Activated effector memory CD4-positive, alpha-beta T cell treated with anti-CD3 and anti-CD28 coated beads, Interleukin-2, amount 50 U/mL, for 16 hours (primary cell): Measurements from ENCODE around the gene GALR3.

Experiments used
- DNase-seq: peaks from one replicate; pipeline ENCODE4 v3.0.0-alpha.2; 2020

GALR3 gene

DNA sequence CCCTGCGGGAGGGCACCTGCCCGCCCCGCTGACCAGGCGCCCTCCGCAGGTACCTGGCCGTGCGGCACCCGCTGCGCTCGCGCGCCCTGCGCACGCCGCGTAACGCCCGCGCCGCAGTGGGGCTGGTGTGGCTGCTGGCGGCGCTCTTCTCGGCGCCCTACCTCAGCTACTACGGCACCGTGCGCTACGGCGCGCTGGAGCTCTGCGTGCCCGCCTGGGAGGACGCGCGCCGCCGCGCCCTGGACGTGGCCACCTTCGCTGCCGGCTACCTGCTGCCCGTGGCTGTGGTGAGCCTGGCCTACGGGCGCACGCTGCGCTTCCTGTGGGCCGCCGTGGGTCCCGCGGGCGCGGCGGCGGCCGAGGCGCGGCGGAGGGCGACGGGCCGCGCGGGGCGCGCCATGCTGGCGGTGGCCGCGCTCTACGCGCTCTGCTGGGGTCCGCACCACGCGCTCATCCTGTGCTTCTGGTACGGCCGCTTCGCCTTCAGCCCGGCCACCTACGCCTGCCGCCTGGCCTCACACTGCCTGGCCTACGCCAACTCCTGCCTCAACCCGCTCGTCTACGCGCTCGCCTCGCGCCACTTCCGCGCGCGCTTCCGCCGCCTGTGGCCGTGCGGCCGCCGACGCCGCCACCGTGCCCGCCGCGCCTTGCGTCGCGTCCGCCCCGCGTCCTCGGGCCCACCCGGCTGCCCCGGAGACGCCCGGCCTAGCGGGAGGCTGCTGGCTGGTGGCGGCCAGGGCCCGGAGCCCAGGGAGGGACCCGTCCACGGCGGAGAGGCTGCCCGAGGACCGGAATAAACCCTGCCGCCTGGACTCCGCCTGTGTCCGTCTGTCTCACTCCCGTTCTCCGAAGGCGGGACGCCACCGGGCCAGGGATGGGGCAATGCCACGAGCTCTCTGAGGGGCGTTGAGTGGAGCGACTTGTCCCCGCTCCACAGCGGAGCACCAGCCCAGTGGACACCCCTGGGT lies 1.8 kb downstream of the GALR3 start:
- no peak for DNase-seq

- no peak for DNase-seq
Observed at GRCh38 chr22:37827056-37827455, 3.9 kb downstream of the GALR3 start.

- no peak for DNase-seq
Observed at GRCh38 chr22:37830093-37830842, 7.1 kb downstream of the GALR3 start.

DNA sequence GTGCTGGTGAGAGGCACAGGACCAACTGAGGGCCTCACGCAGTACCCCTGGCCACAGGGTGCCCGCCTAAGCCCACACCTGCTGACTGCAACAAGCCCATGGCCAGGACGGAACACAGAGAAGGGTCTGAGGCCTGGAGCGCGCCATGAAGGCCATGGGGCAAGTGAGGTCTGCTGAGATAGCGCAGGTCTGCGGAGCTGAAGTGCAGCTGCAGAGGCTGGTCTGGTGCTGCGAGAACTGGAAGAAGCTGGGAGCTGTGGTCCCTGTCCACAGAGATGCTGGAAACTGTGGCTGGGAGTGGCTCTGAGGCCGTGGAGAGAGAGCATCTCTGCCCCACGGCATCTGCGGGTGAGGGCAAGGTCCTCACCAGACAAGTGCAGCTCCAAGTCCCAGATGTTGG lies 8.3 kb downstream of the GALR3 start:
- no peak for DNase-seq

DNA sequence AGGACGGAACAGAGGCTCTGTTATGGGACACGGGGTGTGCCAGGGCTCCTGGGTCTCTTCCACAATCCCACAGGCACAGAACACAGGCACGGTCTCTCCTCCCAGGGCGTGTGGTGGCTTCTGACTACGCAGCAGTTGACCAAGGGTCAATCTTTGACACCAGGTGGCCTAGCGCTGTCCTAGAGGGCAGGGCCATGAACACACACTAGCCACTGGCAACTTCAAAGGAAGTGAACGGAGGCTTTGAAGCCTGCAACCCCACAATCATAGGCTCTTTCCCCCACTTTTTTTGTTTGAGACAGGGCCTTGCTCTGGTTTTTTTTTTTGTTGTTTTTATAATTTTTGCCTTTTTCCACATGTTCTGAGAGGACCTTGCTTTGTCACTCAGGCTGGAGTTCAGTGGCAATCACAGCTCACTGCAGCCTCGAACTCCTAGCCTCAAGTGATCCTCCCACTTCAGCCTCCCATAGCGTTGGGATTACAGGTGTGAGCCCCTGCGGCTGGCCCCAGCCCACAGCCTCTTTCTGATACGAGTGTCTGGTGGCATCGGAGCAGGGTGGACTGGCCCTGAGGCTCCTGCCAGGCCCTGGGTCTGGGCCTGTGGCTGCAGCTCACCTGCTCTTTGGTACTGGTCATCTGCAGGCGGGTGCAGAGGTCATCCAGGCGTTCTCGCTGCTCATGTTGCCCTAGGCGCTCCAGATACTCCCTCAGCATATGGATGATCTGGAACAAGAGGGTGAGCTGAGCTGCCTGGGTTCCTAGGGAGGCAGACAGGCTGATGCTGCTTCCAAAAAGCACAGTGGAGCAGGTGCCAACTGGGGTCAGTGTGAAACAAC lies 9.1 kb downstream of the GALR3 start:
- no peak for DNase-seq

- DNase-seq, result no peak
Observed at GRCh38 chr22:37842015-37842793, 19.0 kb downstream of the GALR3 start.

GRCh38 chr22:37843741-37844089 lies 20.5 kb downstream of the GALR3 start:
- peak; percentile 86 for DNase-seq

GRCh38 chr22:37844904-37845329 lies 21.7 kb downstream of the GALR3 start:
- no peak for DNase-seq

DNA sequence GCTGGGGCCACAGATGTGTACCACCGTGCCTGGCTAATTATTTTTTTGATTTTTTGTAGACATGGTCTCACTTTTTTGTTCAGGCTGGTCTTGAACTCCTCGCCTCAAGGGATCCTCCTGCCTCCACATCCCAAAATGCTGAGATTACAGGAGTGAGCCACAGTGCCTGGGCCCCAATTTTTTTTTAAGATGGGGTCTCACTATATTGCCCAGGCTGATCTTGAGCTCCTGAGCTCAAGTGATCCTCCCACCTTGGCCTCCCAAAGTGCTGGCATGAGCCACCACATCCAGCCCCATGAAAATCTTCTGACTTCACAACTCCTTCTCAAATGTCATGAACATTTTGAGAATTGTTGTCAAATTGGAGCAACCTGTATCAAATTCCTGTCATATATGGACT lies 23.3 kb downstream of the GALR3 start:
- DNase-seq, result no peak

GRCh38 chr22:37848587-37849088 lies 25.5 kb downstream of the GALR3 start:
- DNase-seq, result peak; percentile 67

- DNase-seq, result peak; percentile 97
Observed at GRCh38 chr22:37849089-37849751, 26.0 kb downstream of the GALR3 start, which contains the start of gene EIF3L. EIF3L (plus strand) TSS chr22:37849419; CDS start chr22:37849450, 31 bp downstream.

GRCh38 chr22:37850801-37851200 lies 27.6 kb downstream of the GALR3 start:
- DNase-seq, result no peak

DNA sequence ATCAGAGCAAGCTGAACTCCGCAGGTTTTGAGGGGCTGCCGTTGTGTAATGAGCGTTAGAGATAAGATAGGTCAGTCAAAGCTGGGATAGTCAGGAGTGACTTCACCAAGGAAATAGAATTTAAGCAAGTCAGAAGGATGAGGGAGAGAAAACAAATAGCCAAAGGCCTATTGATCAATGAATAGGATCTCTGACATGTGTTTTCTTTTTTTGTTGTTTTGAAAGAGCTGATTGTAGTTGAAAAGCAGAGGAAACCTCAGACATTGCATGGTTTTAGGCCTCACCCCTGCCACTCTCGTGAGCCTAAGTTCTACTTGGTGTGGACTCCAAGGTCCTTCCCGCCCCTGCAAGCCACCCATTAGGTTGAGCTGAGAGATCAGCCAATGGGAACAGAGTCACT lies 29.2 kb downstream of the GALR3 start:
- no peak for DNase-seq

DNA sequence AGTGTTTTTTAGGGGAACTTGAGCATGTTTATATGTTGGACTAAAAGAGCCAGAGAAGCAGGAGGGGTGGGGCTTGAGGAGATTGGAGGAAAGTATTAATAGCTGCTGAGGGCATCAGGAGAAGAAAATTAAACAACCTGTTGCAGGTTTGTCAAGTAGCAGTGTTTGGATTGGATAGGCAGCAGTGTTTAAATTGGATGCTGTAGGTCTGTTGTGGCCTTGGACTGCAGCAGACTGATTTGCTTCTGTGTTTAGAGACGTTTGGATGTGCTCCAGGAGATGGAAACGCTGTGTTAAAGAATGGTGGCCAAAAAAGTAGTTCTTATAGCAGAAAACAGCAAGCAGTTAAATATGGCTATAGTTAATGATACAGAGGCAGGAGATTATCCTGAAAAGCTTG lies 31.8 kb downstream of the GALR3 start:
- no peak for DNase-seq

GRCh38 chr22:37855462-37855861 lies 32.3 kb downstream of the GALR3 start:
- no peak for DNase-seq

DNA sequence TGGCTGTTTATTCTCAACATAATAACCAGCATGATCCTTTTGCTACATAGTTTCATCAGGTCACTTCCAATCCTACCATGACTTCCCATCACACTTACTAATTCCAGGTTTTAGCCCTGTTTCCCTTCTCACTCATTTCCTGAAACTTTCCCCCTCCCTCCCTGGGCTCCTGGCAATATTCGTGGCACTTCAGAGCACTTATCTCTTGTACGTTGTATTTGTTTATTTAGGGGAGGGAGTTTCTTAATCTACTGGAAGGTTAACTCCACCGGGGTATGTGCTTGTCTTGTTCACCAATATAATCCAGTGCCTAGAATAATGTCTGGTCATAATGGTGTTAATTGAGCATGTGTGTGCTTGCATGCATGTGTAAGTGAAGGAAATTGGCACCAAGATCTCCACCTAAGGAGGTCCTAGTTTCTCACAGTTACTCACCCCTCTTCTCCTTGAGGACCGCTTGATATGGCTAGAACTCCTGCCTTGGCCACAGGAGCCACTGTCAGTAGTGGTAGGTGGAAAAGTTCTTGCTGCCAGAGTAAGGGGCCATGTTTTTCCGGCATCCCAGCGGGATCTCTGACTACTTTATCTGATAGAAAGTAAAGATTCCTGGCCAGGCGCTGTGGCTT lies 37.7 kb downstream of the GALR3 start:
- no peak for DNase-seq

GRCh38 chr22:37862570-37863325 lies 39.6 kb downstream of the GALR3 start:
- DNase-seq, result no peak

DNA sequence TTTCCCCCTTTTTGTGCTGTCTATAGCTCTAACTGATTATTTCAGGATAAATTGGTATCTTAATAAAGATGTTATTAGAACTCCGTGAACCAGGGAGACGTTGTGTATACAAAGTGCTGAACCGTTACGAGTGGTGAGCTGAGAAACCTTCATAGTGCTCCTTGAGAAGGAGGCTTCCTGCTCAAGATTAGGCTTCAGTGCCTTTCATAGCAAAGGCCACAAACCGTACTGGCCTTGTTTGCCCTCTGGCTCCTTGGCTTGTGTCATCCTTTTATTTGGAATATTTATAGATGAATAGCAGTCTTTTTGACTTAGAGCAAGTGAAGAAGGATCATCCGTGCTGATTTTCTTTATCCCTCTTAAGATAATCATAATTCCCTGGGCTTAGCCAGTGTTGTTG lies 42.3 kb downstream of the GALR3 start:
- no peak for DNase-seq

DNA sequence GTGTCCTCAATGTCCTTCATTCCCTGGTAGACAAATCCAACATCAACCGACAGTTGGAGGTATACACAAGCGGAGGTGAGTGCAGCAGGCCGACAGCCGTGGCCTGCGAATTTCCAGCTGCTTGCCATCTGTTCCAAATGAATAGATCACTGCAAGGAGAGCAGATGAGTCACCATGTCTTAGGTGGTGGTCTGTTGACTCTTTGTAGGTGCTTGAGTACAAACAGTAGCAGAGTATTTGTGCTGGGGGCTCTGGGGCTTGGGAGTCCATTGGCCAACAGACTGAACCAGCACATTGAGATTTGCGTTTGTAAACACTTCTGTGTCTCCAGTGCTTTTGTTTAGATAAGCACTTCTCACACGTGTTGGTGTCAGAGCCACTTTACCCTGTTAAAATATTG lies 47.1 kb downstream of the GALR3 start:
- no peak for DNase-seq
